HEK293 (cell line): Measurements from ENCODE around the gene CTR9.

Source experiments
- CTCF ChIA-PET: fragments of 350-600 bp; formaldehyde crosslinking; extraction: SDS; loops from one replicate; lab custom pipeline; 2021; ENCODE audit warnings: antibody characterized with exemption; lab: Yijun Ruan, JAX
- POLR2A ChIA-PET: fragments of 300-600 bp; formaldehyde crosslinking; extraction: SDS; loops from one replicate; lab custom pipeline; 2020; ENCODE audit warnings: antibody characterized with exemption, inconsistent platforms; lab: Yijun Ruan, JAX
- H3K27ac ChIP-seq: fragments of 200-500 bp; sonication (Bioruptor generic); 2 replicates; pipeline ENCODE4 v1.5.1; 2014; ENCODE audit warnings: low read depth, low read length, control low read depth, inconsistent platforms; ENCODE audit errors: extremely low read depth
- H3K36me3 ChIP-seq, 2 experiments: fragments of 200-500 bp in 1 of 2; sonication (Bioruptor generic) in 1 of 2; 1 replicate in 1 of 2; 2 replicates in 1 of 2; pipeline ENCODE4 v1.5.1; 2014 to 2017; ENCODE audit warnings: inconsistent platforms in 2 of 2, low read length in 2 of 2; ENCODE audit not compliant: control insufficient read depth in 2 of 2, insufficient read depth in 1 of 2
- H3K4me1 ChIP-seq: fragments of 200-500 bp; sonication (Bioruptor generic); 2 replicates; pipeline ENCODE4 v1.5.1; 2014; ENCODE audit warnings: mild to moderate bottlenecking, low read length, inconsistent platforms; ENCODE audit not compliant: control insufficient read depth, insufficient read depth
- H3K4me3 ChIP-seq: 2 replicates; pipeline ENCODE4 v1.5.1; 2011; ENCODE audit warnings: low read depth, mild to moderate bottlenecking, control low read depth, low read length, moderate library complexity
- H3K9me3 ChIP-seq: fragments of 200-500 bp; sonication (Bioruptor generic); 2 replicates; pipeline ENCODE4 v1.5.1; 2014; ENCODE audit warnings: low read depth, low read length, inconsistent platforms; ENCODE audit not compliant: control insufficient read depth, insufficient read depth
- EGR2 ChIP-seq: fragments of 450-650 bp; formaldehyde crosslinking; IDR thresholded peaks from 2 replicates; pipeline ENCODE4 v1.5.1; 2016; ENCODE audit warnings: low read depth, missing biosample characterization, missing genetic modification characterization
- GLIS1 ChIP-seq: fragments of 450-650 bp; formaldehyde crosslinking; IDR thresholded peaks from 2 replicates; pipeline ENCODE4 v1.5.1; 2016; ENCODE audit warnings: missing biosample characterization, missing genetic modification characterization
- HOXC10 ChIP-seq: sonication (generic); formaldehyde crosslinking; IDR thresholded peaks from 2 replicates; pipeline ENCODE4 v1.8.1; 2023; ENCODE audit warnings: mild to moderate bottlenecking, missing genetic modification reagents
- PATZ1 ChIP-seq: fragments of 450-650 bp; formaldehyde crosslinking; IDR thresholded peaks from 2 replicates; pipeline ENCODE4 v1.5.1; 2016; ENCODE audit warnings: missing biosample characterization, missing genetic modification characterization
- TCF7L2 ChIP-seq: IDR thresholded peaks from 2 replicates; pipeline ENCODE4 v1.6.1; 2011; ENCODE audit warnings: low read depth, mild to moderate bottlenecking, inconsistent platforms, low read length, moderate library complexity, borderline replicate concordance
- YY2 ChIP-seq: fragments of 450-650 bp; formaldehyde crosslinking; IDR thresholded peaks from 2 replicates; pipeline ENCODE4 v1.5.1; 2016; ENCODE audit warnings: missing biosample characterization, missing genetic modification characterization
- ZBTB17 ChIP-seq: fragments of 450-650 bp; formaldehyde crosslinking; IDR thresholded peaks from 2 replicates; pipeline ENCODE4 v1.5.1; 2016; ENCODE audit warnings: missing biosample characterization, missing genetic modification characterization
- ZBTB21 ChIP-seq: fragments of 450-650 bp; formaldehyde crosslinking; IDR thresholded peaks from 2 replicates; pipeline ENCODE4 v1.5.1; 2017; ENCODE audit warnings: missing biosample characterization, missing genetic modification characterization
- ZBTB26 ChIP-seq: fragments of 450-650 bp; formaldehyde crosslinking; optimal IDR thresholded peaks from 2 replicates; pipeline ENCODE3; 2016; ENCODE audit warnings: missing biosample characterization, mild to moderate bottlenecking, missing genetic modification characterization
- ZBTB48 ChIP-seq: fragments of 450-650 bp; formaldehyde crosslinking; IDR thresholded peaks from 2 replicates; pipeline ENCODE4 v1.5.1; 2016; ENCODE audit warnings: missing biosample characterization, missing genetic modification characterization
- ZBTB6 ChIP-seq: fragments of 450-650 bp; formaldehyde crosslinking; IDR thresholded peaks from 2 replicates; pipeline ENCODE4 v1.5.1; 2017; ENCODE audit warnings: missing biosample characterization, missing genetic modification characterization
- ZBTB7A ChIP-seq: fragments of 450-650 bp; formaldehyde crosslinking; IDR thresholded peaks from 2 replicates; pipeline ENCODE4 v1.5.1; 2016; ENCODE audit warnings: low read depth, missing biosample characterization, missing genetic modification characterization
- ZEB2 ChIP-seq: fragments of 450-650 bp; formaldehyde crosslinking; IDR thresholded peaks from 2 replicates; pipeline ENCODE4 v1.5.1; 2016; ENCODE audit warnings: missing biosample characterization, missing genetic modification characterization
- ZNF132 ChIP-seq: fragments of 450-650 bp; formaldehyde crosslinking; IDR thresholded peaks from 2 replicates; pipeline ENCODE4 v1.5.1; 2017; ENCODE audit warnings: missing biosample characterization, missing genetic modification characterization, borderline replicate concordance
- ZNF211 ChIP-seq: fragments of 450-650 bp; formaldehyde crosslinking; IDR thresholded peaks from 2 replicates; pipeline ENCODE4 v1.5.1; 2016; ENCODE audit warnings: low read depth, missing biosample characterization, missing genetic modification characterization
- ZNF26 ChIP-seq: fragments of 450-650 bp; formaldehyde crosslinking; IDR thresholded peaks from 2 replicates; pipeline ENCODE4 v1.5.1; 2016; ENCODE audit warnings: missing biosample characterization, missing genetic modification characterization
- ZNF37A ChIP-seq: fragments of 450-650 bp; IDR thresholded peaks from 2 replicates; pipeline ENCODE4 v1.5.1; 2018; ENCODE audit warnings: missing biosample characterization, missing genetic modification characterization
- ZNF580 ChIP-seq: fragments of 450-650 bp; formaldehyde crosslinking; IDR thresholded peaks from 2 replicates; pipeline ENCODE4 v1.5.1; 2016; ENCODE audit warnings: missing biosample characterization, missing genetic modification characterization
- ZNF600 ChIP-seq: fragments of 450-650 bp; formaldehyde crosslinking; IDR thresholded peaks from 2 replicates; pipeline ENCODE4 v1.5.1; 2016; ENCODE audit warnings: missing biosample characterization, missing genetic modification characterization
- ZNF660 ChIP-seq: fragments of 450-650 bp; IDR thresholded peaks from 2 replicates; pipeline ENCODE4 v1.5.1; 2018; ENCODE audit warnings: missing biosample characterization, mild to moderate bottlenecking, missing genetic modification characterization
- ZNF692 ChIP-seq: fragments of 450-650 bp; formaldehyde crosslinking; IDR thresholded peaks from 2 replicates; pipeline ENCODE4 v1.5.1; 2016; ENCODE audit warnings: missing biosample characterization, missing genetic modification characterization
- ZSCAN30 ChIP-seq: fragments of 450-650 bp; IDR thresholded peaks from 2 replicates; pipeline ENCODE4 v1.5.1; 2018; ENCODE audit warnings: missing biosample characterization, mild to moderate bottlenecking, missing genetic modification characterization, moderate library complexity

CTR9 gene

GRCh38 chr11:10730151-10730550 lies 20.9 kb upstream of the CTR9 start:
- POLR2A ChIA-PET, result no interaction called here
- no peak for TF ChIP-seq ZBTB26 (tag by site-specific recombination)
- TF ChIP-seq ZNF37A (tag by site-specific recombination), result no peak
- no peak for TF ChIP-seq ZBTB21 (tag by site-specific recombination)
- Histone ChIP-seq H3K36me3 (no peaks in the 10 kb centered on the region), H3K4me1 (no peaks in the 10 kb centered on the region), H3K4me3 (no peak overlapping the region), H3K27ac (no peak overlapping the region), H3K9me3 (no peaks in the 10 kb centered on the region)
- CTCF ChIA-PET, result interaction anchor here (0.6 to 4.3 kb wide), 5 partner anchors 12 to 665 kb away, joined by 3 to 19 read pairs (median 3); partner anchors contain the start of gene CTR9

- POLR2A ChIA-PET, result no interaction called here
- CTCF ChIA-PET, result interaction anchor here (0.6 to 4.3 kb wide), 6 partner anchors 11 to 507 kb away, joined by 3 to 19 read pairs (median 3); no protein-coding TSS in a partner anchor
- H3K27ac ChIP-seq, result no peak overlapping the region
These were observed 19.9 kb upstream of the CTR9 start for GRCh38 chr11:10731064-10731680.

GRCh38 chr11:10735481-10736475 lies 15.3 kb upstream of the CTR9 start:
- ChIA-PET CTCF (interaction anchor here (0.5 to 2.5 kb wide), 34 partner anchors 9 to 1138 kb away, joined by 3 to 21 read pairs (median 3); no protein-coding TSS in a partner anchor), POLR2A (no interaction called here)
- H3K4me3 ChIP-seq, result no peak overlapping the region
- H3K27ac ChIP-seq, result no peak overlapping the region
- H3K36me3 ChIP-seq, result no peaks in the 10 kb centered on the region
- no peaks in the 10 kb centered on the region for H3K9me3 ChIP-seq
- no peaks in the 10 kb centered on the region for H3K4me1 ChIP-seq
- TF ChIP-seq ZNF660 (tag by site-specific recombination) (peak; percentile 87), ZBTB6 (tag by site-specific recombination) (peak; percentile 75; the same call in 1 of the 2 replicates), ZBTB7A (no peak), EGR2 (tag by site-specific recombination) (peak; percentile 62), PATZ1 (peak; percentile 45; the same call in 1 of the 2 replicates), ZNF26 (tag by site-specific recombination) (no peak), ZBTB48 (tag by site-specific recombination) (peak; percentile 61), ZBTB17 (tag by site-specific recombination) (peak; percentile 66), ZSCAN30 (peak; percentile 68; the same call in 1 of the 2 replicates), ZNF692 (tag by site-specific recombination) (0 out of 2 replicates have a peak, but pooled peaks have one; percentile 20), ZNF600 (tag by site-specific recombination) (0 out of 2 replicates have a peak, but pooled peaks have one; percentile 12), GLIS1 (tag by site-specific recombination) (peak; percentile 43), ZEB2 (tag by site-specific recombination) (0 out of 2 replicates have a peak, but pooled peaks have one; percentile 21)

More at GRCh38 chr11:10731064-10731680, 19.9 kb upstream of the CTR9 start:
- Histone ChIP-seq H3K36me3 (no peaks in the 10 kb centered on the region), H3K4me3 (no peak overlapping the region), H3K9me3 (no peaks in the 10 kb centered on the region), H3K4me1 (no peaks in the 10 kb centered on the region)
- TF ChIP-seq YY2 (tag by site-specific recombination), result no peak
- no peak for TF ChIP-seq ZNF211 (tag by site-specific recombination)
- no peak for TF ChIP-seq TCF7L2
- TF ChIP-seq HOXC10 (CRISPR knock-in tag), result no peak
- TF ChIP-seq ZNF132 (tag by site-specific recombination), result no peak
- TF ChIP-seq ZNF580, result no peak
